ENCODE results near the gene GRIK4.

GRCh38 chr11:120651836-120652235 is 140.3 kb downstream of the GRIK4 start:
- no peak for TF ChIP-seq POLR2A (IDR thresholded peaks at IDR 0.05)
- no peak for TF ChIP-seq CTCF (IDR thresholded peaks at IDR 0.05)
- no peak for TF ChIP-seq POLR2AphosphoS5 (IDR thresholded peaks at IDR 0.05)
